Fibroblast of the aortic adventitia (primary cell): ENCODE results near the gene GCLC. TPM values are rescaled to one million over a fixed set of nuclear protein-coding genes. Genes with fewer than 3 reads are reported as not detected.

Experiments
- total RNA-seq: library from RNA; depleted of rRNA; stranded (reverse); fragments of >200 nt; gene quantifications from 2 replicates; pipeline ENCODE4 v1.2.3, GENCODE V29; 2012; ENCODE audit warnings: low replicate concordance

GCLC gene
- total RNA-seq, 1 donor: 21.1 TPM

Other genes starting within 250 kb of the GCLC start
- gene ELOVL5, start 196.2 kb downstream of the GCLC start, total RNA-seq: 38.9 and 95.1 TPM in 2 replicates
- gene KLHL31, start 120.7 kb upstream of the GCLC start, total RNA-seq: 0.09 and 0.65 TPM in 2 replicates
- gene LRRC1, start 249.9 kb upstream of the GCLC start, total RNA-seq: 2.5 and 8.3 TPM in 2 replicates